AG10803 (cell line): ENCODE data around the gene EMP1.

ENCODE experiments used
- DNase-seq: peaks from one replicate; pipeline ENCODE4 v3.0.0; 2010; ENCODE audit warnings: low read depth
- H3K4me3 ChIP-seq: 2 replicates; pipeline ENCODE4 v1.5.1; 2011; ENCODE audit warnings: mild to moderate bottlenecking, low read length, control low read depth
- CTCF ChIP-seq: conservative IDR thresholded peaks from 2 replicates; pipeline ENCODE4 v1.5.1; 2011; ENCODE audit warnings: mild to moderate bottlenecking, low read length, control low read depth, inconsistent platforms

The EMP1 gene

GRCh38 chr12:13220838-13221237, 24.3 kb downstream of the EMP1 start:
- DNase-seq: peak; percentile 83
- no peak overlapping the region for H3K4me3 ChIP-seq
- no peak for TF ChIP-seq CTCF

GRCh38 chr12:13222076-13222475, 25.6 kb downstream of the EMP1 start:
- no peak for DNase-seq
- TF ChIP-seq CTCF: no peak
- no peak overlapping the region for H3K4me3 ChIP-seq

GRCh38 chr12:13223179-13223804, 26.8 kb downstream of the EMP1 start:
- no peak for TF ChIP-seq CTCF
- DNase-seq: peak; percentile 93

GRCh38 chr12:13223941-13224340, 27.4 kb downstream of the EMP1 start:
- TF ChIP-seq CTCF: no peak
- DNase-seq: peak; percentile 91
- H3K4me3 ChIP-seq: no peak overlapping the region

More at GRCh38 chr12:13223179-13223804, 26.8 kb downstream of the EMP1 start:
- H3K4me3 ChIP-seq: no peak overlapping the region; the same call in 1 of the 2 replicates

GRCh38 chr12:13227191-13227590, 30.7 kb downstream of the EMP1 start:
- no peak overlapping the region for H3K4me3 ChIP-seq
- no peak for TF ChIP-seq CTCF
- DNase-seq: no peak

GRCh38 chr12:13228579-13228978, 32.1 kb downstream of the EMP1 start:
- H3K4me3 ChIP-seq: no peak overlapping the region
- DNase-seq: no peak
- TF ChIP-seq CTCF: no peak

GRCh38 chr12:13229504-13229903, 33.0 kb downstream of the EMP1 start:
- DNase-seq: no peak
- H3K4me3 ChIP-seq: no peak overlapping the region
- TF ChIP-seq CTCF: no peak
